C4-2B (cell line): ENCODE measurements around the gene ZNF675.
"Not testable (repeated sequence)": the region's sequence is repeated elsewhere in the genome, so short reads cannot be mapped to it uniquely, and the experiment has no call there.

Experiments
- H3K27ac ChIP-seq: fragments of 450-650 bp; 2 replicates; pipeline ENCODE4 v1.5.1; 2017
- ZFX ChIP-seq: fragments of 450-650 bp; IDR thresholded peaks from 2 replicates; pipeline ENCODE4 v1.6.1; 2017
- TF ChIP-seq, protein P1 (sequence below): fragments of 450-650 bp; conservative IDR thresholded peaks from 2 replicates; pipeline ENCODE4 v1.5.1; 2017; ENCODE audit warnings: mild to moderate bottlenecking

The ZNF675 gene

GRCh38 chr19:23686621-23687423 lies at the start of gene ZNF675:
Gene ZNF675, minus strand, starts transcription at chr19:23687212. Its CDS starts 179 bp downstream, at chr19:23687033.
- TF ChIP-seq, protein P1, sequence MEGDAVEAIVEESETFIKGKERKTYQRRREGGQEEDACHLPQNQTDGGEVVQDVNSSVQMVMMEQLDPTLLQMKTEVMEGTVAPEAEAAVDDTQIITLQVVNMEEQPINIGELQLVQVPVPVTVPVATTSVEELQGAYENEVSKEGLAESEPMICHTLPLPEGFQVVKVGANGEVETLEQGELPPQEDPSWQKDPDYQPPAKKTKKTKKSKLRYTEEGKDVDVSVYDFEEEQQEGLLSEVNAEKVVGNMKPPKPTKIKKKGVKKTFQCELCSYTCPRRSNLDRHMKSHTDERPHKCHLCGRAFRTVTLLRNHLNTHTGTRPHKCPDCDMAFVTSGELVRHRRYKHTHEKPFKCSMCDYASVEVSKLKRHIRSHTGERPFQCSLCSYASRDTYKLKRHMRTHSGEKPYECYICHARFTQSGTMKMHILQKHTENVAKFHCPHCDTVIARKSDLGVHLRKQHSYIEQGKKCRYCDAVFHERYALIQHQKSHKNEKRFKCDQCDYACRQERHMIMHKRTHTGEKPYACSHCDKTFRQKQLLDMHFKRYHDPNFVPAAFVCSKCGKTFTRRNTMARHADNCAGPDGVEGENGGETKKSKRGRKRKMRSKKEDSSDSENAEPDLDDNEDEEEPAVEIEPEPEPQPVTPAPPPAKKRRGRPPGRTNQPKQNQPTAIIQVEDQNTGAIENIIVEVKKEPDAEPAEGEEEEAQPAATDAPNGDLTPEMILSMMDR, result no peak
- TF ChIP-seq ZFX, result peak; percentile 74
- H3K27ac ChIP-seq, result peak within 1 kb of the TSS; percentile 79

GRCh38 chr19:23730729-23731465 lies 43.9 kb upstream of the ZNF675 start:
- not testable (repeated sequence) for H3K27ac ChIP-seq

- H3K27ac ChIP-seq, result not testable (repeated sequence)
Measured at GRCh38 chr19:23724161-23724560, 37.1 kb upstream of the ZNF675 start.

GRCh38 chr19:23718802-23719201 lies 31.8 kb upstream of the ZNF675 start:
- H3K27ac ChIP-seq, result no peak overlapping the region
- no peak for TF ChIP-seq ZFX
- TF ChIP-seq, protein P1, result no peak

DNA sequence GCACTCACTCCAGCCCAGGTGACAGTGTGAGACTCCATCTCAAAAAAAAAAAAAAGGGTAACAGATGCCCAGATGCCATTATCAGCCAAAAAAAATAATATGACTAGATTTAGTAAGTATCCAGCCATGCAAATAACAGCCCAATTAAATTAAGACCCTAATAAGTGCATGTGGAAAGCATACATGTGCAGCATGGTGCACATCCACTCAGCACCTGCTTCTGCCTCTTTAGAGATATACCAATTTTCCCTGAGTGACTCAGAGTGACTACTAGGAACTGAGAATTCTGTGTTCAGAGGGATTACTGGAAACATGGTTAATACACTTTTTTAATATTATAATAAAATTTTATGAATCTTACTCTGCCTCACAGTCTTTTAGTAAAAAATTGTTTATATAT lies 29.8 kb upstream of the ZNF675 start:
- TF ChIP-seq, protein P1, result no peak
- TF ChIP-seq ZFX, result no peak
- H3K27ac ChIP-seq, result no peak overlapping the region

- TF ChIP-seq ZFX, result no peak
- TF ChIP-seq, protein P1, result no peak
- H3K27ac ChIP-seq, result no peak overlapping the region
Measured at GRCh38 chr19:23709347-23709746, 22.3 kb upstream of the ZNF675 start.

GRCh38 chr19:23706657-23707056 lies 19.6 kb upstream of the ZNF675 start:
- H3K27ac ChIP-seq, result no peak overlapping the region

DNA sequence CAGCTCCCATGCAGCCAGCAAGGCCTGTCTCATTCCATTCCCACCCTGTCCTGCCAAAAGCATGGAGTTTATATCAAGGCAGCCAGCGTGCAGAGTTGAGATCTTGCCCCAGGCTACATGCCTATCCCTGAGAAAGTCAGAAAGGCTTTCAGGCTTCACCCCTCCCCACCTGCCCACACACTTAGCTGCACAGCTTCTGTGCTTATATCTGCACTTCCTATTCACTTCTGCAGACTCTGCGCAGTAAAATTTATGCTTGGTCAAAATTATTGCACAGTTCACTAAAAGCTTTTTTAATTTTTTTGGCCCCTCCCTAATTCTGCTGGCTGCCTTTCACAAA lies 12.5 kb upstream of the ZNF675 start:
- no peak for TF ChIP-seq ZFX
- TF ChIP-seq, protein P1, result no peak
- H3K27ac ChIP-seq, result no peak overlapping the region

More at GRCh38 chr19:23706657-23707056, 19.6 kb upstream of the ZNF675 start:
- TF ChIP-seq, protein P1, result no peak
- no peak for TF ChIP-seq ZFX
